ENCODE results near the gene PGAM2. TPM values are rescaled to one million over a fixed set of nuclear protein-coding genes. Genes with fewer than 3 reads are reported as not detected.

PGAM2 gene
- total and polyA plus RNA-seq, 2 of the 13 experiments (the other 11 are each of a cell fraction or from before 2014, with no cell fraction given), result 0.22 TPM; not detected in 1

DNA sequence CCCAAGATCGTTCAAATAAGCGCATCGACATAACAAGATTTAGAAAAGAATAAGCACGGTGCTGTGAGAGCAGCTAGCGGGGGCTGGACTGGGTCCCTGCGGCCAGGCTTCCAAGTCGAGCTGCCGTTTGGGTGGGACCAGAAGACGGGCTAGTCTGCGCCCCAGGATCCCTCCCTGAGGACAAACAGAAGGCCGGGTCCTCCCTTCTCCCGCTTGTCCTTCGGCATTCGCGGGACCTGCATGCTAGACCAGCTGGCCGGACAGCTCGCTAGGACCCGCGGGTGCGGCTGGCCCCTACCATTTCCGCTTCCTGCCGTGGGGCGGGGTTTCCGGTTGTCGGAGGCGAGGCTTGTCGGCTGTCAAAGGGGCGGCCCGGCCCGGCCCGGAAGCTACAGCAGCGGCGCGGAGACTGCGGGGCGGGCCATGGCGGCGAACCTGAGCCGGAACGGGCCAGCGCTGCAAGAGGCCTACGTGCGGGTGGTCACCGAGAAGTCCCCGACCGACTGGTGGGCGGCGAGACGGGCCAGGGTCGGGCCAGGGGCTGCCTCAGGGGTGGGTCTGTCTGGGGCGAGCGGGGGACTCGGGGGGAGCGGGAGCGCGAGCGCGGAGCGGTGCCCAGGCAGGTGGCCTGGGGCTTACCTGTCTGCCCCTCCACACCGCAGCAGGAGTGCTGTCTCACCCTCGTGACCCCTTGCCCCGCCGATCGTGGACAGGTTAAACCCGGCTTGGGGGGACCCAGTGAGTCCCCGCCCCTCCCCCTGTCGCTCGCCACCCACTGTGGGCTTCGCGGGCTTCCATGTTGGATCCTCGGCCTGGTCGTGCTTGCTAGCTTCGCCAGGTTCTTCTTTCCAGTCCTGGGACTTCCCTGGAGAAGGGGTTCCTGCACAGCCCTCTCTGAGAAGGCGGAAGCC lies 20.8 kb downstream of the PGAM2 start, which contains the start of gene DBNL (continued):
- peak; percentile 84; the same call in 1 of the 2 replicates for TF ChIP-seq ZNF691 (CRISPR knock-in tag; IDR thresholded peaks at IDR 0.05; ENCODE audit: borderline replicate concordance, low read depth)
- TF ChIP-seq BHLHE40 (IDR thresholded peaks at IDR 0.05; ENCODE audit: low read length), result no peak
- no peak for TF ChIP-seq ZNF597 (CRISPR knock-in tag; IDR thresholded peaks at IDR 0.05)
- TF ChIP-seq E2F1 (CRISPR knock-in tag; IDR thresholded peaks at IDR 0.05), result peak; percentile 63; the same call in 1 of the 2 replicates
- TF ChIP-seq, protein P1, sequence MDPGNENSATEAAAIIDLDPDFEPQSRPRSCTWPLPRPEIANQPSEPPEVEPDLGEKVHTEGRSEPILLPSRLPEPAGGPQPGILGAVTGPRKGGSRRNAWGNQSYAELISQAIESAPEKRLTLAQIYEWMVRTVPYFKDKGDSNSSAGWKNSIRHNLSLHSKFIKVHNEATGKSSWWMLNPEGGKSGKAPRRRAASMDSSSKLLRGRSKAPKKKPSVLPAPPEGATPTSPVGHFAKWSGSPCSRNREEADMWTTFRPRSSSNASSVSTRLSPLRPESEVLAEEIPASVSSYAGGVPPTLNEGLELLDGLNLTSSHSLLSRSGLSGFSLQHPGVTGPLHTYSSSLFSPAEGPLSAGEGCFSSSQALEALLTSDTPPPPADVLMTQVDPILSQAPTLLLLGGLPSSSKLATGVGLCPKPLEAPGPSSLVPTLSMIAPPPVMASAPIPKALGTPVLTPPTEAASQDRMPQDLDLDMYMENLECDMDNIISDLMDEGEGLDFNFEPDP (CRISPR knock-in tag; conservative IDR thresholded peaks at IDR 0.05), result no peak
- no peak for TF ChIP-seq TAF15 (IDR thresholded peaks at IDR 0.05; ENCODE audit: low read depth, low read length, poor library complexity, severe bottlenecking)
- peak; percentile 97 for TF ChIP-seq SAP130 (CRISPR knock-in tag; IDR thresholded peaks at IDR 0.05; ENCODE audit: low read depth)
- no peak for TF ChIP-seq AGO2 (optimal IDR thresholded peaks at IDR 0.05; ENCODE audit: low read depth, low read length)
- TF ChIP-seq KDM6A (CRISPR knock-in tag; IDR thresholded peaks at IDR 0.05; ENCODE audit: low read depth), result no peak
- no peak for TF ChIP-seq TEAD2 (CRISPR knock-in tag; IDR thresholded peaks at IDR 0.05)
- no peak for TF ChIP-seq POLR2AphosphoS2 (IDR thresholded peaks at IDR 0.05; ENCODE audit: low read depth, low read length)
- TF ChIP-seq ZNF431 (CRISPR knock-in tag; IDR thresholded peaks at IDR 0.05; ENCODE audit: borderline replicate concordance, low read depth), result peak; percentile 80; the same call in 1 of the 2 replicates
- TF ChIP-seq, protein P2, sequence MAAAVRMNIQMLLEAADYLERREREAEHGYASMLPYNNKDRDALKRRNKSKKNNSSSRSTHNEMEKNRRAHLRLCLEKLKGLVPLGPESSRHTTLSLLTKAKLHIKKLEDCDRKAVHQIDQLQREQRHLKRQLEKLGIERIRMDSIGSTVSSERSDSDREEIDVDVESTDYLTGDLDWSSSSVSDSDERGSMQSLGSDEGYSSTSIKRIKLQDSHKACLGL (CRISPR knock-in tag; IDR thresholded peaks at IDR 0.05), result peak; percentile 86
- TF ChIP-seq AGO1 (IDR thresholded peaks at IDR 0.05; ENCODE audit: low read depth, low read length, poor library complexity, severe bottlenecking), result no peak
- TF ChIP-seq ZNF331 (CRISPR knock-in tag; IDR thresholded peaks at IDR 0.05), result 0 out of 2 replicates have a peak, but pooled peaks have one; percentile 9
- TF ChIP-seq ZNF513 (CRISPR knock-in tag; conservative IDR thresholded peaks at IDR 0.05), result no peak
- peak; percentile 89; the same call in 1 of the 2 replicates for TF ChIP-seq YEATS2 (CRISPR knock-in tag; IDR thresholded peaks at IDR 0.05; ENCODE audit: borderline replicate concordance)
- TF ChIP-seq SKIL (CRISPR knock-in tag; IDR thresholded peaks at IDR 0.05; ENCODE audit: borderline replicate concordance), result no peak; the same call in 1 of the 2 replicates

Measured in HepG2 (cell line).